22Rv1 (cell line): ENCODE measurements around the gene PLA2G12A.

Source experiments
- CTCF ChIP-seq: fragments of 450-650 bp; IDR thresholded peaks from 2 replicates; pipeline ENCODE4 v1.5.1; 2017; ENCODE audit warnings: mild to moderate bottlenecking
- ZFX ChIP-seq: fragments of 450-650 bp; IDR thresholded peaks from 2 replicates; pipeline ENCODE4 v1.6.1; 2017; ENCODE audit warnings: antibody characterized with exemption, borderline replicate concordance

- TF ChIP-seq CTCF (no peak), ZFX (no peak)
Observed at GRCh38 chr4:109754093-109754857, 24.4 kb upstream of the PLA2G12A start.
